H9 (cell line): ENCODE data around the gene XAF1. TPM values are rescaled to one million over a fixed set of nuclear protein-coding genes. Genes with fewer than 3 reads are reported as not detected.

Experiments
- DNase-seq: peaks from one replicate; pipeline ENCODE4 v3.0.0-alpha.2; 2017
- H2AFZ ChIP-seq: one replicate; pipeline ENCODE4 v1.6.1; 2013; ENCODE audit warnings: mild to moderate bottlenecking, low read length, control low read depth, moderate library complexity
- H2AK5ac ChIP-seq: 2 replicates; pipeline ENCODE4 v1.6.1; 2013; ENCODE audit warnings: low read length, control low read depth, mixed read lengths; ENCODE audit not compliant: insufficient read length
- H2BK120ac ChIP-seq: one replicate; pipeline ENCODE4 v1.6.1; 2013; ENCODE audit warnings: low read depth, mild to moderate bottlenecking, low read length, control low read depth, inconsistent platforms; ENCODE audit not compliant: poor library complexity, severe bottlenecking
- H2BK12ac ChIP-seq: 2 replicates; pipeline ENCODE4 v1.6.1; 2013; ENCODE audit warnings: low read length, control low read depth, mixed read lengths, low read depth; ENCODE audit not compliant: insufficient read length
- H2BK15ac ChIP-seq: 2 replicates; pipeline ENCODE4 v1.6.1; 2013; ENCODE audit warnings: low read depth, low read length, control low read depth
- H2BK20ac ChIP-seq: one replicate; pipeline ENCODE4 v1.6.1; 2013; ENCODE audit warnings: low read depth, mild to moderate bottlenecking, low read length, control low read depth, inconsistent platforms; ENCODE audit not compliant: poor library complexity, severe bottlenecking
- H2BK5ac ChIP-seq: 2 replicates; pipeline ENCODE4 v1.6.1; 2013; ENCODE audit warnings: low read length, control low read depth, mixed read lengths; ENCODE audit not compliant: insufficient read length
- H3K14ac ChIP-seq: 2 replicates; pipeline ENCODE4 v1.6.1; 2013; ENCODE audit warnings: low read length, control low read depth; ENCODE audit not compliant: insufficient read depth
- H3K18ac ChIP-seq: 2 replicates; pipeline ENCODE4 v1.6.1; 2013; ENCODE audit warnings: low read depth, mild to moderate bottlenecking, mixed read lengths, low read length, control low read depth; ENCODE audit not compliant: insufficient read length
- H3K23ac ChIP-seq: 2 replicates; pipeline ENCODE4 v1.6.1; 2013; ENCODE audit warnings: low read length, control low read depth, mixed read lengths, low read depth; ENCODE audit not compliant: insufficient read length
- H3K23me2 ChIP-seq: 2 replicates; pipeline ENCODE4 v1.6.1; 2013; ENCODE audit warnings: low read depth, mild to moderate bottlenecking, mixed read lengths, low read length, control low read depth; ENCODE audit not compliant: insufficient read length, poor library complexity, severe bottlenecking
- H3K27ac ChIP-seq: 2 replicates; pipeline ENCODE4 v1.5.1; 2013; ENCODE audit warnings: low read length, control low read depth, mixed read lengths, low read depth; ENCODE audit not compliant: insufficient read length
- H3K27me3 ChIP-seq: 2 replicates; pipeline ENCODE4 v1.6.1; 2013; ENCODE audit warnings: low read length, control low read depth, inconsistent platforms; ENCODE audit not compliant: insufficient read depth
- H3K4ac ChIP-seq: 2 replicates; pipeline ENCODE4 v1.6.1; 2013; ENCODE audit warnings: low read depth, mild to moderate bottlenecking, control low read depth, inconsistent platforms, low read length, moderate library complexity
- H3K4me1 ChIP-seq: 2 replicates; pipeline ENCODE4 v1.6.1; 2013; ENCODE audit warnings: low read length, control low read depth, inconsistent platforms; ENCODE audit not compliant: insufficient read depth
- H3K4me2 ChIP-seq: 2 replicates; pipeline ENCODE4 v1.6.1; 2013; ENCODE audit warnings: low read length, control low read depth, mixed read lengths; ENCODE audit not compliant: insufficient read length, insufficient read depth
- H3K56ac ChIP-seq: 2 replicates; pipeline ENCODE4 v1.6.1; 2013; ENCODE audit warnings: low read depth, mild to moderate bottlenecking, mixed read lengths, low read length, control low read depth; ENCODE audit not compliant: insufficient read length
- H3K79me1 ChIP-seq: 2 replicates; pipeline ENCODE4 v1.6.1; 2013; ENCODE audit warnings: low read depth, mild to moderate bottlenecking, moderate library complexity, low read length, control low read depth, inconsistent platforms; ENCODE audit not compliant: insufficient read depth, poor library complexity, severe bottlenecking
- H3K79me2 ChIP-seq: 2 replicates; pipeline ENCODE4 v1.6.1; 2013; ENCODE audit warnings: low read length, control low read depth, inconsistent platforms; ENCODE audit not compliant: insufficient read depth
- H3K9ac ChIP-seq: 2 replicates; pipeline ENCODE4 v1.6.1; 2013; ENCODE audit warnings: low read length, control low read depth, mixed read lengths; ENCODE audit not compliant: insufficient read length; ENCODE audit errors: extremely low read depth
- H3K9me3 ChIP-seq: one replicate; pipeline ENCODE4 v1.6.1; 2013; ENCODE audit warnings: low read depth, low read length, inconsistent platforms; ENCODE audit not compliant: control insufficient read depth
- H3T11ph ChIP-seq: one replicate; pipeline ENCODE4 v1.6.1; 2013; ENCODE audit warnings: mild to moderate bottlenecking, low read length, control low read depth, inconsistent platforms
- H4K20me1 ChIP-seq: one replicate; pipeline ENCODE4 v1.6.1; 2013; ENCODE audit not compliant: control insufficient read depth, insufficient read length, insufficient read depth
- H4K5ac ChIP-seq: 2 replicates; pipeline ENCODE4 v1.6.1; 2013; ENCODE audit warnings: low read depth, mild to moderate bottlenecking, mixed read lengths, low read length, control low read depth; ENCODE audit not compliant: insufficient read length
- H4K8ac ChIP-seq: replicated peaks from 2 replicates; pipeline ENCODE4 v1.6.1; 2013; ENCODE audit warnings: low read length, control low read depth, mixed read lengths, low read depth; ENCODE audit not compliant: insufficient read length
- H4K91ac ChIP-seq: 2 replicates; pipeline ENCODE4 v1.6.1; 2013; ENCODE audit warnings: low read depth, mild to moderate bottlenecking, moderate library complexity, mixed read lengths, low read length, control low read depth; ENCODE audit not compliant: insufficient read length
- H3K27ac Mint-ChIP-seq, 3 experiments: 2 replicates in 2 of 3; 3 replicates in 1 of 3; pipeline ENCODE4 v1.8.0; 2020 to 2021; ENCODE audit warnings: mixed read lengths in 3 of 3, mild to moderate bottlenecking in 1 of 3, moderate library complexity in 1 of 3
- H3K27me3 Mint-ChIP-seq: 2 replicates; pipeline ENCODE4 v1.8.0; 2021; ENCODE audit warnings: low read depth, mild to moderate bottlenecking, moderate library complexity, mixed read lengths
- H3K36me3 Mint-ChIP-seq, 3 experiments: 2 replicates in 2 of 3; 3 replicates in 1 of 3; pipeline ENCODE4 v1.8.0; 2020 to 2021; ENCODE audit warnings: low read depth in 3 of 3, mixed read lengths in 3 of 3; ENCODE audit not compliant: insufficient read depth in 1 of 3
- H3K4me1 Mint-ChIP-seq, 2 experiments: 2 replicates each; pipeline ENCODE4 v1.8.0; 2020; ENCODE audit warnings: mixed read lengths in 2 of 2
- H3K4me3 Mint-ChIP-seq, 2 experiments: 2 replicates in 1 of 2; 3 replicates in 1 of 2; pipeline ENCODE4 v1.8.0; 2020 to 2021; ENCODE audit warnings: mild to moderate bottlenecking in 2 of 2, mixed read lengths in 2 of 2, moderate library complexity in 1 of 2
- H3K9me3 Mint-ChIP-seq, 2 experiments: 2 replicates in 1 of 2; 3 replicates in 1 of 2; pipeline ENCODE4 v1.8.0; 2020; ENCODE audit warnings: mild to moderate bottlenecking in 2 of 2, mixed read lengths in 2 of 2, moderate library complexity in 1 of 2
- CTCF ChIP-seq: fragments of 200-600 bp; sonication (generic); conservative IDR thresholded peaks from 3 replicates; pipeline ENCODE4 v1.8.0; 2021; ENCODE audit warnings: antibody characterized with exemption, mild to moderate bottlenecking
- WGBS: extraction: QIAGEN DNeasy Blood & Tissue Kit; methylation state at CpG from one replicate; pipeline ENCODE4 v1.1.7; 2013; ENCODE audit warnings: missing lambda C conversion rate, low lambda C conversion rate, mixed read lengths; ENCODE audit not compliant: insufficient read length; ENCODE audit errors: extremely low coverage; 5-methylcytosine and 5-hydroxymethylcytosine counted together
- total RNA-seq: library from RNA; stranded (reverse); gene quantifications from 2 replicates; pipeline ENCODE4 v1.2.1, GENCODE V29; 2021

XAF1 gene
- total RNA-seq, 1 experiment from 2014 or later = not detected

GRCh38 chr17:6749519-6749918 is 6.3 kb upstream of the XAF1 start:
- Histone ChIP-seq H4K8ac (no peak overlapping the region), H3K9ac (no peak overlapping the region), H3K27ac (no peak overlapping the region), H4K20me1 (no peaks in the 10 kb centered on the region), H2BK15ac (no peak overlapping the region), H2BK12ac (no peak overlapping the region), H2BK5ac (no peak overlapping the region), H3K14ac (no peak overlapping the region), H2BK120ac (no peak overlapping the region), H3K4me2 (no peak overlapping the region), H3K27me3 (no peaks in the 10 kb centered on the region), H3K4me1 (peaks cover 9% of the 10 kb centered on the region; the same call in 1 of the 2 replicates), H2AK5ac (no peak overlapping the region), H3K23ac (no peak overlapping the region), H3K9me3 (no peaks in the 10 kb centered on the region), H3K56ac (no peak overlapping the region), H3T11ph (no peak overlapping the region), H3K23me2 (no peaks in the 10 kb centered on the region), H4K5ac (no peak overlapping the region), H4K91ac (no peak overlapping the region), H3K4ac (no peak overlapping the region), H2BK20ac (no peak overlapping the region), H3K79me1 (no peaks in the 10 kb centered on the region), H3K18ac (no peak overlapping the region), H3K79me2 (no peaks in the 10 kb centered on the region), H2AFZ (no peak overlapping the region)
- no CpG with 5 or more reads among the region's 6 CpGs for WGBS
- H3K9me3 Mint-ChIP-seq = peaks cover 4 to 8% of the 10 kb centered on the region in 2 experiments; a peak in 3 of 5 replicates
- peaks cover 6% of the 10 kb centered on the region; the same call in 1 of the 2 replicates for H3K27me3 Mint-ChIP-seq
- DNase-seq = no peak
- TF ChIP-seq CTCF = peak; percentile 29; the same call in 2 of the 3 replicates
- H3K36me3 Mint-ChIP-seq = no peaks in the 10 kb centered on the region
- peaks cover 17% of the 10 kb centered on the region in 2 experiments for H3K4me1 Mint-ChIP-seq
- no peak overlapping the region for H3K4me3 Mint-ChIP-seq
- no peak overlapping the region for H3K27ac Mint-ChIP-seq
